BE2C (cell line): ENCODE results near the gene ZNF385C.

Experiments used
- DNase-seq: peaks from one replicate; pipeline ENCODE4 v3.0.0-alpha.2; 2020
- H3K27me3 ChIP-seq: fragments of 250-450 bp; sonication (Bioruptor Pico); 2 replicates; pipeline ENCODE4 v1.5.1; 2020; ENCODE audit warnings: mild to moderate bottlenecking
- H3K36me3 ChIP-seq: fragments of 250-450 bp; sonication (Bioruptor Pico); 2 replicates; pipeline ENCODE4 v1.5.1; 2020; ENCODE audit warnings: mild to moderate bottlenecking
- H3K4me1 ChIP-seq: fragments of 250-450 bp; sonication (Bioruptor Pico); 2 replicates; pipeline ENCODE4 v1.5.1; 2020
- H3K4me3 ChIP-seq: 2 replicates; pipeline ENCODE4 v1.5.1; 2011; ENCODE audit warnings: low read depth, low read length
- H3K9me3 ChIP-seq: fragments of 250-450 bp; sonication (Bioruptor Pico); 2 replicates; pipeline ENCODE4 v1.5.1; 2020
- TF ChIP-seq, protein P1 (sequence below): IDR thresholded peaks from 2 replicates; pipeline ENCODE4 v1.5.1; 2012; ENCODE audit warnings: mild to moderate bottlenecking, low read depth, low read length

Gene ZNF385C

DNA sequence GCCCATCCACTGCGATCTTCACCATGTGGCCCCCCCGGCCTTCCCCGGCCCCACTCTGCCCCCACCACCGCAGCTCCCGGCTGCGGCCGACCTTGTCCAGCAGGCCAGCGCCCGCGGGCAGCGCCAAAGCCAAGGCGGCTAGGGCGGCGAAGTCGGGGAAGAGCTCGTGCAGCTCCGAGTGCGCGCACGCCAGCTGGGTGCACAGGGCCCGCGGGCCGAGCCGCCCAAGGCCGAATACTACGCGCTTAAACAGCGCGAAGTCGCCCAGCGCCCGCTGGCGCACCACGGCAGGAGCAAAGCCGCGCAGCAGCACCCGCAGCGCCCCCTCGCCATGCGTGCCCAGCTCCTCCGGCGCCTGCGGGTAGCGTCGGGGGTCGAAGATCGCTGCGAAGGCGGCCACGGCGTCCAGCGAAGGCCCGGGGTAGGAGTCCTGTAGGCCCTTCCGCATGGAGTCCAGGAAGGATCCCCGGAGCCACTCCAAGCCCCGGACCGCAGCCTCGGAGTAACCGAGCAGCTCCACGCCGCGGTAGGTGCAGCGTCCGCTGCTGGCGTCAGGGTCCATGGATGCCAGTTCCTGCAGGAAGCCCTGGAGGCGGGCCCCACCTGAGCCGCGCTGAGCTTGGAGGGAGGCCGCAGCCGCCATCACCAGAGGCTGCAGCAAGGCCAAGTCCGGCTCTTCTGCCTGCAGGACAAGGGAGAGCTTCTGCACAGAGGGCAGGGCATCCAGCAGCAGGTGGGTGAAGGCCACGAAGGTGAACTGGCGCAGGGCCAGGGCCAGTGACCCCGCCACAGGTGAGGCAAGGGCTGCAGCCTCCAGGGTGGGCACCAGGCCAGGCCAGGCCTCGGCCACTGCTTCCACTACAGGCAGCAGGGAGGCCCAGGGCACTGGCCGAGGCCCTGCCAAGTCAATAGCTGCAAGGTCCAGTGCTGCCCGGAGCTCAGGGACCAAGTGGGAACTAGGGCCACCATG, 58.2 kb downstream of the ZNF385C start:
- no peak overlapping the region for H3K4me3 ChIP-seq
- H3K27me3 ChIP-seq: no peaks in the 10 kb centered on the region
- DNase-seq: no peak
- TF ChIP-seq, protein P1, sequence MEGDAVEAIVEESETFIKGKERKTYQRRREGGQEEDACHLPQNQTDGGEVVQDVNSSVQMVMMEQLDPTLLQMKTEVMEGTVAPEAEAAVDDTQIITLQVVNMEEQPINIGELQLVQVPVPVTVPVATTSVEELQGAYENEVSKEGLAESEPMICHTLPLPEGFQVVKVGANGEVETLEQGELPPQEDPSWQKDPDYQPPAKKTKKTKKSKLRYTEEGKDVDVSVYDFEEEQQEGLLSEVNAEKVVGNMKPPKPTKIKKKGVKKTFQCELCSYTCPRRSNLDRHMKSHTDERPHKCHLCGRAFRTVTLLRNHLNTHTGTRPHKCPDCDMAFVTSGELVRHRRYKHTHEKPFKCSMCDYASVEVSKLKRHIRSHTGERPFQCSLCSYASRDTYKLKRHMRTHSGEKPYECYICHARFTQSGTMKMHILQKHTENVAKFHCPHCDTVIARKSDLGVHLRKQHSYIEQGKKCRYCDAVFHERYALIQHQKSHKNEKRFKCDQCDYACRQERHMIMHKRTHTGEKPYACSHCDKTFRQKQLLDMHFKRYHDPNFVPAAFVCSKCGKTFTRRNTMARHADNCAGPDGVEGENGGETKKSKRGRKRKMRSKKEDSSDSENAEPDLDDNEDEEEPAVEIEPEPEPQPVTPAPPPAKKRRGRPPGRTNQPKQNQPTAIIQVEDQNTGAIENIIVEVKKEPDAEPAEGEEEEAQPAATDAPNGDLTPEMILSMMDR: no peak
- H3K4me1 ChIP-seq: no peaks in the 10 kb centered on the region
- no peaks in the 10 kb centered on the region for H3K9me3 ChIP-seq
- H3K36me3 ChIP-seq: no peaks in the 10 kb centered on the region

DNA sequence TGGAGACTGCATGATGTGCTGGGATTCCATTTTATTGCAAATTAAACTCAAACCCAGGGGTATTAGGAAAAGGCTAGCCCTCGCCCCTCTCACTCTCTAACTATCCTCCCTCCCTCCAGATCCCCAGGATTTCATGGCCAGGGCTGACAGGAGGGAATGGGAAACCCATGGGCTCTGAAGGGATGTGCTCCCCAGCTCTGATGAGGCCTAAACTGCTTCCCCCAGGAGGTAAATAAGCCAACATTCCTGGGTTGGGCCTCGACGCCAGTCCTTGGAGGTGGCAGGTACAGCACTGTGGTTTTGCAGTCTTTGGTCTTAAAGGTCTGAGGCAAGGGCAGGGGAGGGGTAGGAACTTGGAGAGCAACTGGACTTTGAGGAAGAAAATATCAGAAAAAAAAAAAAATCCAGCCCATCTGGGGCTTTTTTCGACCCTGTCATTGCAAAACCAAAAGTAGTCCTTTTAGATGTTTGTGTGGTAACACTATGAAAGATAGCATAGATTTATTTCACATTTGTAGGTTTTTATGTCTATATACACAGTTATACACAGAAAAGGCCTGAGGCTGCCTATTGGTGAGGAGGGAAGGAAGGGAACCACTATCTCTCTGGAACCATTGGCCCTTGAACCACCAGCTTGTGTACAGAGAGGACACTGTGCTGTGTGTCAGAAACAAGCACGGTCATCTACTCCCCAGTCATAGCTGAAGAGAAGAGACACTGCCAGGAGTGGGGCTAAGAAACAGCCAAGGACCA, 59.9 kb downstream of the ZNF385C start:
- no peaks in the 10 kb centered on the region for H3K9me3 ChIP-seq
- H3K36me3 ChIP-seq: no peaks in the 10 kb centered on the region
- no peak overlapping the region for H3K4me3 ChIP-seq
- TF ChIP-seq, protein P1: no peak
- no peaks in the 10 kb centered on the region for H3K4me1 ChIP-seq
- H3K27me3 ChIP-seq: no peaks in the 10 kb centered on the region
- no peak for DNase-seq

DNA sequence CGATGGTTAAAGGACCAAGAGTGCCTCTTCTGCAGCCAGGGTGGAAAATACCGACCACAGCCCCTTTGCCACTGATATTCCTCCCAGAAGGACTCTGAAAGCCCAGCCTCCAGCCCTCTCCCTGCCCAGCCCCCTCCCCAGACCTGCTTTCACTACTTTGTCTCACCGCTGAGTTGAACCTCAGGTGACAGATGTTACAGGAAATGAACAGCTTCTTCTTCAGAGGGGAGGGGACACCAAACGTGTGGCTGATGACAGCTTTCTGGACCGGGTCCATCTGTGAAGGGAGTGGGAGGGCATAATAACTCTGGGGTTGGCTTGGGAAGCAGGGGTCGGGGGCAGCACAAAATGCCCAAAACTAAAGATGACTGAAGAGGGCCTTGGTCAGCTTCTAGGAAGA, 64.2 kb downstream of the ZNF385C start:
- DNase-seq: no peak
- H3K4me1 ChIP-seq: no peaks in the 10 kb centered on the region
- H3K9me3 ChIP-seq: no peaks in the 10 kb centered on the region
- TF ChIP-seq, protein P1: no peak
- no peaks in the 10 kb centered on the region for H3K27me3 ChIP-seq
- no peaks in the 10 kb centered on the region for H3K36me3 ChIP-seq
- no peak overlapping the region for H3K4me3 ChIP-seq

DNA sequence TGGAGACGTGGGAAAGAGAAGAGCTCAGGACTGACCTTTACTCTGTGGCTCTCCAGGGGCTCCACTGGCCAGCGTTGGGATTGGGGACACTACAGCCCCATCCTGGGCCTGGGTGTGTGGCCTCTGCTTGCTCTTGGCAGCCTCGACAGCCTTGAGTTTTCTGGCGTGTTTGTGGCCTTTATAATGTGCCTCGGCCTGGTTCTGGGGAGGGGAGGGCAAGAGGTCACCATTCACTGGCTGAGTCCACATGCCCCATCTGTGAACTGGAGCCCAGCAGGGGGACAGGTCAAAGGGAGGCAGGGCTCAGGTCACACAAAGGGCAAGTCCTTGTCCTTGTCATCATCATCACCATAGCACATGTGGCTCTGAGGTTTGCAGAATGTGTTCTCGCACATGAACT, 66.7 kb downstream of the ZNF385C start:
- H3K4me1 ChIP-seq: no peaks in the 10 kb centered on the region

DNA sequence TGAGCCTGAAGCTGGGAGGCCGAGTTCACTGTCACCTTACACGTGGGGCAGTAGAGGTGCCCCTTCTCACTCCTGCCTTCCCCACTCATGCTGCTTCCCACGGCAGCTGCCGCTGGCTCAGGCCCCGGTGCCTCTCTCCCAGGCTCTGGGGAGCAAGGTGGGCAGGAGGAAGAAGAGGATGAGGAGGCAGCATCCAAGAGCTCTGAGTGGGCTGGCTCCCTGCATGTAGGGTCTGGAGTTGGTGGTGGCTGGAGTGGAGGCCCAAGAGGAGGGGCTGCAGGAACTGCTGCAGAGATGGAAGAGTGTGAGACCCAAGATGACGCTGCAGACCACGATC, 69.5 kb downstream of the ZNF385C start:
- H3K4me1 ChIP-seq: no peaks in the 10 kb centered on the region
- TF ChIP-seq, protein P1: no peak
- no peak overlapping the region for H3K4me3 ChIP-seq
- no peaks in the 10 kb centered on the region for H3K27me3 ChIP-seq
- peaks cover 7% of the 10 kb centered on the region for H3K36me3 ChIP-seq
- DNase-seq: no peak
- H3K9me3 ChIP-seq: no peaks in the 10 kb centered on the region

More for the DNA sequence above, 66.7 kb downstream of the ZNF385C start:
- no peak for DNase-seq
- H3K9me3 ChIP-seq: no peaks in the 10 kb centered on the region
- TF ChIP-seq, protein P1: no peak
- H3K36me3 ChIP-seq: no peaks in the 10 kb centered on the region
- H3K4me3 ChIP-seq: no peak overlapping the region
- no peaks in the 10 kb centered on the region for H3K27me3 ChIP-seq
